Naive thymus-derived CD8-positive, alpha-beta T cell (primary cell): ENCODE measurements around the gene RBBP4. TPM values are rescaled to one million over a fixed set of nuclear protein-coding genes. Genes with fewer than 3 reads are reported as not detected.

Experiments used
- ATAC-seq, 2 donors: fragments of 150-1000 bp; cut with Tn5 transposase in 1 of 2; sonication (Bioruptor Pico), chemical (Tn5 transposase) in 1 of 2; 1 replicate in 1 of 2; 2 replicates in 1 of 2; pipeline ENCODE4 v1.10.0; 2021; ENCODE audit warnings: mild to moderate bottlenecking in 2 of 2, moderate library complexity in 2 of 2
- POLR2A ChIA-PET: fragments of 350-600 bp; sonication (Branson Sonifier 250); formaldehyde crosslinking; loops from one replicate; lab custom pipeline; 2021; ENCODE audit warnings: antibody characterized with exemption; lab: Charles Lee
- DNase-seq, 10 donors: peaks; one replicate each; pipeline versions ENCODE4 v3.0.0 to v3.0.0-alpha.2; 2020 to 2022
- H3K27ac Mint-ChIP-seq, 10 donors: one replicate each; pipeline ENCODE4 v1.8.0; 2020 to 2022; ENCODE audit warnings: mild to moderate bottlenecking in 10 of 10, mixed read lengths in 10 of 10, moderate library complexity in 4 of 10, inconsistent platforms in 1 of 10
- H3K27me3 Mint-ChIP-seq, 5 donors: one replicate each; pipeline ENCODE4 v1.8.0; 2021 to 2022; ENCODE audit warnings: mixed read lengths in 5 of 5
- H3K36me3 Mint-ChIP-seq, 3 donors: one replicate each; pipeline ENCODE4 v1.8.0; 2020 to 2022; ENCODE audit warnings: mixed read lengths in 3 of 3, mild to moderate bottlenecking in 2 of 3, inconsistent platforms in 1 of 3
- H3K4me1 Mint-ChIP-seq, 4 donors: one replicate each; pipeline ENCODE4 v1.8.0; 2021 to 2022; ENCODE audit warnings: mixed read lengths in 4 of 4
- H3K4me3 Mint-ChIP-seq, 10 donors: one replicate each; pipeline ENCODE4 v1.8.0; 2020 to 2022; ENCODE audit warnings: mild to moderate bottlenecking in 10 of 10, mixed read lengths in 10 of 10, moderate library complexity in 6 of 10, inconsistent platforms in 1 of 10
- H3K9me3 Mint-ChIP-seq, 9 donors: one replicate each; pipeline ENCODE4 v1.8.0; 2020 to 2022; ENCODE audit warnings: mixed read lengths in 9 of 9, mild to moderate bottlenecking in 3 of 9, inconsistent platforms in 1 of 9, moderate library complexity in 1 of 9
- polyA plus RNA-seq, 3 donors: library from polyadenylated mRNA; unstranded; fragments of 300-500 nt; fragmentation: Illumina TruSeq; gene quantifications; one replicate each; pipeline ENCODE4 v1.2.3, GENCODE V29; 2021
- total RNA-seq, 8 experiments: library from RNA in 2 of 8; stranded (reverse) in 2 of 8; gene quantifications; one replicate each; pipeline ENCODE4 v1.2.3 and lab custom pipeline; 2021 to 2026

Gene RBBP4
- total and polyA plus RNA-seq, 5 experiments from 2014 or later = 191 to 251 (median 226) TPM

DNA sequence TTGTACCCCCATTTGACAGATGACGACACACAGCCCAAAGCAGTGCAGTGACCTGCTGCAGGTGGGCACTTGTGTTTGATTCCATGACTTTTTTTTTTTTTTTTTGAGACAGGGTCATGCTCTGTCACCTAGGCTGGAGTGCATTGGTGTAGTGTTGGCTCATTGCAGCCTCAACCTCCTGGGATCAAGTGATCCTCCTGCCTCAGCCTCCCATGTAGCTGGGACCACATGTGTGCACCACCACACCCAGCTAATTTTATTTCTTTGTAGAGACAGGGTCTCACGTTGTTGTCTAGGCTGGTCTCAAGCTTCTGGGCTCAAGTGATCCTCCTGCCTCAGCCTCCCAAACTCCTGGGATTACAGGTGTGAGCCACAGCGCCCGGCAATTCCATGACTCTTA is 66.5 kb downstream of the RBBP4 start:
- no peaks in the 10 kb centered on the region for H3K36me3 Mint-ChIP-seq
- no peak overlapping the region for H3K4me3 Mint-ChIP-seq
- H3K27me3 Mint-ChIP-seq = peaks cover 3 to 16% (median 13%) of the 10 kb centered on the region in 5 donors
- DNase-seq (no peak), ATAC-seq (no peak)
- POLR2A ChIA-PET = interaction anchor here (0.6 kb wide), 1 partner anchor 17 kb away, joined by 8 read pairs; no protein-coding TSS in a partner anchor
- no peaks in the 10 kb centered on the region for H3K9me3 Mint-ChIP-seq
- peaks cover 9 to 15% (median 10%) of the 10 kb centered on the region in 4 donors for H3K4me1 Mint-ChIP-seq
- H3K27ac Mint-ChIP-seq = no peak overlapping the region

DNA sequence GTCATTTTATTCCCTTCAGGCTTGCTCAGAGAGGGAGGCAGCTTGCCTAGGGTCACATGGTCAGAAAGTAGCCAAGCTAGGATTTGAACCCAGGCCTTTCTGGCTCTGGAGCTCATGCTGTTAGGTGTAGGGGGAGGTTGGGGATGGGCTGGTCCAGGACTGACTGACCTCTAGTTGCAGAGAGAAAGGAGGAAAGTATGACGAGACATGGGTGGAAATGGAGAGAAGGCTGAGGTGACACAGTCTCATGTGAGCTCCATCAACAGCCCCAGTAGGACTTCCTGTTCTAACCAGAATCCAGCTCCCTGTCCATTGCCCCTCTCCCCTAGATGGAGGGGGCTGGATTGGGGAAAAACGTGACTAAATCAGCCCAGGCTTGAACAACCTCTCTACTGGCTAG is 67.0 kb downstream of the RBBP4 start:
- no peaks in the 10 kb centered on the region for H3K36me3 Mint-ChIP-seq
- DNase-seq = no peak
- H3K27me3 Mint-ChIP-seq = peaks cover 3 to 18% (median 13%) of the 10 kb centered on the region in 5 donors
- peaks cover 9 to 15% (median 10%) of the 10 kb centered on the region in 4 donors for H3K4me1 Mint-ChIP-seq
- POLR2A ChIA-PET = no interaction called here
- H3K27ac Mint-ChIP-seq = no peak overlapping the region
- H3K9me3 Mint-ChIP-seq = no peaks in the 10 kb centered on the region
- no peak overlapping the region for H3K4me3 Mint-ChIP-seq
- ATAC-seq = no peak

DNA sequence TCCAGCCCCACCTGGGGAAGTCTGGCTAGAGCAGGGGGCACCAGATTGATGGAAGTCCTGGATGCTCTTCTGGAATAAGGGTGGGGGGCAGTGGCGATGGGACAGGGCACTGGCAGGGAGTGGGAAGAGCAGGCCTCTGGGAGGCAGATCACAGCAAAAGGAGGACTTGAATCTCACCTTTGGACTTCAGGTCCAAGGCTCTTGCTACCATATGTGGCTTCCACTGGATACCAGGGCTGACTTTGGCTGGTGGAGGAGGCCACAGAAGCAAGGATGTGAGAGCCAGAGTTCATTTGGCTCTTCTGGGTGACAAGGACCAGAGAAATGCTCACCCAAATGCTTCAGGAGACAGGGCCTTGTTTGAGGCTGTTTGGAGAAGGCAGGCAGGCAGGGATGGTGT is 67.5 kb downstream of the RBBP4 start:
- Mint-ChIP-seq H3K4me3 (no peak overlapping the region), H3K36me3 (no peaks in the 10 kb centered on the region), H3K9me3 (no peaks in the 10 kb centered on the region), H3K4me1 (peaks cover 7 to 15% (median 10%) of the 10 kb centered on the region in 4 donors), H3K27me3 (peaks cover 3 to 18% (median 13%) of the 10 kb centered on the region in 5 donors), H3K27ac (no peak overlapping the region)
- POLR2A ChIA-PET = no interaction called here
- no peak for ATAC-seq
- no peak for DNase-seq

DNA sequence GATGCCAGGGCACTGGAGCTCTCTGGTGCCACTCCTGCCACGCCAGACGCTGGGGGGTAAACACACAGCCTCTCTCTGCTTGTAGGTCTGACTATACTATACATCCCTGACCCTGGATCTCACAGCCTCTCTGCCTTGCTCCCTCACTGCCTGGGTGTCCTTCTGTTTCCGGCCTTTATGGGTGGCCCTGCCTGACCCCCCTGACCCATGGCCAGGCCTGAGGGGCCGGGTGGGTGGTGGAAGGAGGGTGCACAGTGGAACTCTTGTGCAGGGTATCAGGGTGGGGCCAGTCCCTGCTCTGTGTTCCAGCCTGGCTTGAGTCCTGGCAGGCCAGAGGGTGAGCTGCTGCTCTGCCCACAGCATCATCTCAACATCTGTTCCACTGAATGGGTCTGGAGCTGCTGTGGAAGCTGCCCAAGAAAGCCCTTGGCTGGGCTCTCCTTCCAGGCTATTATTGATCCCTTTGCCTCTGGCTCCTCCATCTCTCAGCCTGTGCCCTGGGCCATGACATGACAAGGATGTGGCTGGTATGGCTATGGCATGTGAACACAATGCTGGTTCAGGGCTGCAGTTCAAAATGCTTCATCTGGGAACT is 68.8 kb downstream of the RBBP4 start:
- no peak for ATAC-seq
- H3K27ac Mint-ChIP-seq = no peak overlapping the region
- no peaks in the 10 kb centered on the region for H3K9me3 Mint-ChIP-seq
- H3K36me3 Mint-ChIP-seq = no peaks in the 10 kb centered on the region
- H3K4me1 Mint-ChIP-seq = peaks cover 9 to 19% (median 10%) of the 10 kb centered on the region in 4 donors
- POLR2A ChIA-PET = no interaction called here
- peaks cover 3 to 25% (median 13%) of the 10 kb centered on the region in 5 donors for H3K27me3 Mint-ChIP-seq
- DNase-seq = no peak
- no peak overlapping the region for H3K4me3 Mint-ChIP-seq

DNA sequence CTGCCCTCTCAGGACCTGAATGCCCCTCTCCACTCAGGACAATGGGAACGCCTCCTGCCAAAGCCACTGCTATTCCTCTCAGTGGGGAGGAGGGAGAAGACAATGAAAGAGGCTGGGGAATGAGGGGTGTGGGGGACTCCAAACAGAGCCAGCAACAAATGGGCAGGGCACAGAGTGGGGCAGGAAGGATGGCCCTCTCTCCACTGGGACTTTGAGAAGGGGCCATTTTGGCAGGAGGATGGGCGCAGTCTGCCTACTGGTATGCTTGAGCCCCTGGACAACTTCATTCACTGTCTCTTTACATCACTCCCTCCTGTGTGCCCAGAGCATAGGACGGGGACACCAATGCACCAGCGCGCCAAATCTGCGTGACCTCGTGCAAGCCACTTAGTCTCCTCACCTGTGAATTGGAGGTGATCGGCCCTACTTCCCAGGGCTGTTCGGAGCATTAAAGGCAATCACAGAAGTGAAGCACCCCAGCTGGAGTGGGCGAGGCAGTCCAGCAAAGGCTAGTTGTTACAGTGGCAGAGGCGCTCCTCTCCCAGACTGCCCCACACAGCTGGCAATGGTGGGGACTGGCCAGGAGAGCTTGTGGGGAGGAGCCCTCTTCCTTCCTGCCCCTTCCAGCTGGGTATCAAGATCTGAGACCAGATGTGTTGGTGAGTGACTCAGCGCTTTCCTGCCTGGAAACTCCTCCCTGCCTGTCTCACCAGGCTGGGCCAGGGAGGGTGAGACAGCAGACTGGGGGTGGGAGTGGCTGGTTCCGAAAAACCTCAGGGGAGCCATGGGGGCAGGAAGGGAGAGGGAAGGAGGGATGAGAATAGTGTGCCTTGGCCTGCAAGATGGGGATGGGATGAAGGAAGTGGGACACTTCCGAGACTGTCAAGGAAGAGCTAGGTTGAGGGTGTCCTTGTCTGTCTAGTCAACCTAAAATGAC is 73.9 kb downstream of the RBBP4 start:
- Mint-ChIP-seq H3K27ac (peak overlapping the region in 1 of 10 donors; percentile 54), H3K4me1 (peaks cover 4 to 16% (median 8%) of the 10 kb centered on the region in 4 donors), H3K36me3 (no peaks in the 10 kb centered on the region), H3K4me3 (no peak overlapping the region), H3K27me3 (peaks cover 7 to 31% (median 22%) of the 10 kb centered on the region in 5 donors), H3K9me3 (no peaks in the 10 kb centered on the region)
- POLR2A ChIA-PET = no interaction called here
- ATAC-seq = no peak
- DNase-seq = no peak

DNA sequence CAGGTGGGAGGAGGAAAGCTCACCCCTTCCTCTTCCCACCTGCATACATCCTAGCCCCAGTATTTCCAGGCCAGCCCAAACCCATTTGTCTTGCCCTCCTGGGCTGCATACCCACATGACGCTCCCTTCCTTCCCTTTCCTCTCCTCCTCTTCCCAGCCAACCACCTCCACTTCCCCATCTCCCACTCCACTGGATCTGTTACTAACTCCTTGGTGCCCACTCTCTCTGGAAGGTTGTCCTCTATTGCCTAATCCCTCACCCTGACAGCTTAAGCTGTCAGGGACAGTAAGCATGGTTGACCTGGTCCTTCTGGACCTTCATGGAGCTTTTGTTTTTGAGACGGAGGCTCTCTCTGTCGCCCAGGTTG is 74.6 kb downstream of the RBBP4 start:
- no peak for ATAC-seq
- POLR2A ChIA-PET = no interaction called here
- DNase-seq = no peak
- no peaks in the 10 kb centered on the region for H3K9me3 Mint-ChIP-seq
- peaks cover 4 to 16% (median 8%) of the 10 kb centered on the region in 4 donors for H3K4me1 Mint-ChIP-seq
- H3K27ac Mint-ChIP-seq = no peak overlapping the region
- peaks cover 7 to 31% (median 21%) of the 10 kb centered on the region in 5 donors for H3K27me3 Mint-ChIP-seq
- no peaks in the 10 kb centered on the region for H3K36me3 Mint-ChIP-seq
- no peak overlapping the region for H3K4me3 Mint-ChIP-seq

DNA sequence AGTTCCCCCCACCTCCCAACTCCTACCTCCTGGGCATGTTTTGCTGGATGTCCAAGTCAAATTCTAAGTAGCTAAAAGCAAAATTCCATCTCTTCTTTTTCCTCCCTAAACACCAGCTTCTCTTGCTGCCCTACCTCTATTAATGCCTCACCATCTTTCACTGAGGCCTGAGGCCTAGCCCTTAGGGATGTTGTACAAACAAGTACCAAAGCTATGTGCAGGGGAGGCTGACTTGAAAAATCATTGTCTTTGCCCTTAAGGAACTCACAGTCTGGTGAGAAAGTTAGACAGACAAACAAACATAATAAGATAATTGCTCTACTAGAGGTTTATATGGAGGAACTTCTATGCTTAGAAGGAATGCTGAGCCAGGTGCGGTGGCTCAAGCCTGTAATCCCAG is 76.9 kb downstream of the RBBP4 start:
- H3K36me3 Mint-ChIP-seq = no peaks in the 10 kb centered on the region

DNA sequence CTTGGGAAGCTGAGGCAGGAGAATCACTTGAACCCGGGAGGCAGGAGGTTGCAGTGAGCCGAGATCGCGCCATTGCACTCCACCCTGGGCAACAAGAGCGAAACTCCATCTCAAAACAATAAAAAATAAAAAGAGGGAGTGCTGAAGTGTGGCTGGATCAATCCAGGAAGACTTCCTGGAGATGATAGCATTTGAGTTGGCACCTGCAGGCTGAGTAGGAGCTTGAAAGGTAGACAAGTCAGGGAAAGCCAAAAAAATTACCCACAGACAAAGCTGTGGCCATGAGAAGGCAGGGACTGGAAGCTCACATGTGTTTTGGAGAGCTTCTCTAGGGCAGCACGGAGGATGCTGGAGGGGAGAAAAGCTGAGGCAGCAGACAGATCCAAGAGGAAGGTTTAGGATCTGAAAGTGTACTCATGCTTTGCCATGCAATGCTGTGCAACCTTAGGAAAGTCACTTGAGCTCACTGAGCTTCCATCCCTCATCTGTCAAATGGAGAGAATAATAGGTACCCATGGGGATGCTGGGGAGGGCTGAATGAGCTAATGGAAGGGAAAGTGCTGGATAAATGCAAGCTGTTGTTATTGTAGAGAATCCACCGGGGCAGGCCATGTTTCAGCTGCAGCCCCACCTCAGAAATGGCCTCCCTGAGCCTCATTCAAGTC is 77.5 kb downstream of the RBBP4 start:
- H3K27me3 Mint-ChIP-seq = peaks cover 3 to 13% (median 10%) of the 10 kb centered on the region in 5 donors
- no peak overlapping the region for H3K4me3 Mint-ChIP-seq
- no peak overlapping the region for H3K27ac Mint-ChIP-seq
- H3K36me3 Mint-ChIP-seq = no peaks in the 10 kb centered on the region
- DNase-seq (no peak), ATAC-seq (no peak)
- POLR2A ChIA-PET = interaction anchor here (1.1 kb wide), 1 partner anchor 16 kb away, joined by 10 read pairs; no protein-coding TSS in a partner anchor
- no peaks in the 10 kb centered on the region for H3K9me3 Mint-ChIP-seq
- H3K4me1 Mint-ChIP-seq = peaks cover 5 to 16% (median 12%) of the 10 kb centered on the region in 4 donors

More for the DNA sequence above, 76.9 kb downstream of the RBBP4 start:
- no peaks in the 10 kb centered on the region for H3K9me3 Mint-ChIP-seq
- DNase-seq (no peak), ATAC-seq (no peak)
- no peak overlapping the region for H3K4me3 Mint-ChIP-seq
- H3K27me3 Mint-ChIP-seq = peaks cover 3 to 15% (median 10%) of the 10 kb centered on the region in 5 donors
- POLR2A ChIA-PET = no interaction called here
- peaks cover 5 to 16% (median 12%) of the 10 kb centered on the region in 4 donors for H3K4me1 Mint-ChIP-seq
- no peak overlapping the region for H3K27ac Mint-ChIP-seq

DNA sequence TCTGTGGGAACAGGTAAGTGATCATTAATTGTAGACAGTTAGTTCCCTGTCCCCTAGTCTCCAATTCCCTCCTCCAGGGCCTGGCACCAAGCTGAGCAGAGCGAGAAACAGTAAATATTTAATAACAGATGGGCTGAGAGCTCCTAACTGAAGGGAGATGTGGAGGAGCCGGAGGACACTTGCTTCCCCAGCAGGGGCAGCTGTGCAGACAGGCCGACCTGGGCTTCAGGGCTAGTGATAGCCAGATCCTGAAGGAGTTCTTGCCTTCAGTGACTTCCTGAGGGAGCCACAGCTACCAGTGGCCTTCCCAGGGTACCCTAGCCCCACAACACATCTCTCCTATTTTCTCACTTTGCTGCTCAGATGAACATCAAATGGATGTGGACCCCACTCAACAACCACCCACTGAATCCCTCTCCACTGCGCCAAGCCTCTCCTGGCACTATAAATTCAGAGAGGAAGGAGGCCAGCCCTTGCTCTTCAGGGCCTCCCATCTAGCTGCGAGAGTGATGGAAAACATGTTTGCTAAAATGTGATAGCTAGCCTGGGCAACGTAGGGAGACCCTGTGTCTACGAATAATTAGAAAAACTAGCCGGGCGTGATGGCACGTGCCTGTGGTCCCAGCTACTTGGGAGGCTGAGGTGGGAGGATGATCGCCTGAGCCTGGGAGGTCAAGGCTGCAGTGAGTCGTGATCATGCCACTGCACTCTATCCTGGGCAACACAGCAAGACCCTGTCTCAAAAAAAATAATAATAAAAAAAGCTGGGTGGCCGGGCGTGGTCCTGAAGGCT is 78.4 kb downstream of the RBBP4 start:
- Mint-ChIP-seq H3K4me1 (peaks cover 5 to 15% (median 12%) of the 10 kb centered on the region in 4 donors), H3K27ac (no peak overlapping the region), H3K4me3 (no peak overlapping the region), H3K27me3 (peaks cover 3 to 12% (median 9%) of the 10 kb centered on the region in 5 donors), H3K36me3 (no peaks in the 10 kb centered on the region), H3K9me3 (no peaks in the 10 kb centered on the region)
- DNase-seq = no peak
- POLR2A ChIA-PET = interaction anchor here (1.1 kb wide), 1 partner anchor 17 kb away, joined by 10 read pairs; no protein-coding TSS in a partner anchor
- ATAC-seq = no peak

DNA sequence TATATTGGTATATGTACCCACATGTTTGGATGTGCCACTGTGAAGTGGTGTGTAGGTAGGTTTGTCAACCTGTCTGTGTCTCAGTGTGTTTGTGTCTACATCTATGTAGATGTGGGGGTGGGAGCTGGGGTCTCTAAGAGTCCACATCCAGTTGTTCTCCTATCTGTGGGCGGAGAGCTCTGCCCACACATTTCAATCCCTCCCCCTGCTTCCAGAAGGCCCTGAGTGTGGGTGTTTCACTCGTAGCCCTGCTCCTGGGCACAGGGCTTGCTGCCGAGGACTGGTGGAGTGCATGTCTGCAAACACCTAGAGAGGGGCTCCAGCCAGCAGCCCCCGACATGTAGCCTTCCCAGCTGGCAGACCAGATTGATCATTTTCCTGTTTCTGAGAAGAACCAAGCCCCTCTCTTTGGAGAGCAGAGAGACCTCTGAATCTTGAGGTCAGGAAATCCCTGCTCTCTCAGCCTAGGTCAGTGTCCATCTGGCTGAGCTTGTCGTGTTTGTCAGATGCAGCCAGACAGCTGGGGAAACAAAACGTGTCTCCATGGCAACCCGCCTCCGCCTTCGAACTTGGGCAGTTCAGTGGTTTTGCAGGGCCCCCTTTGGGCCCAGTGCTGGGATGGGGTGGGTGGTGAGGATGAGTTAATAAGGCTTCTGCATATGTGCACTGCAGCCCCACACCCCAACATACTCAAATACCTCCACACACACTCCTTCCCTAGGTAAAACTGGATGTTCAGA is 82.7 kb downstream of the RBBP4 start:
- no peak overlapping the region for H3K4me3 Mint-ChIP-seq
- POLR2A ChIA-PET = interaction anchor here (0.7 kb wide), 1 partner anchor 17 kb away, joined by 8 read pairs; no protein-coding TSS in a partner anchor
- peaks cover 0 to 6% (median 1%) of the 10 kb centered on the region in 4 donors for H3K4me1 Mint-ChIP-seq
- H3K27me3 Mint-ChIP-seq = peaks cover 0 to 10% (median 4%) of the 10 kb centered on the region in 5 donors
- H3K36me3 Mint-ChIP-seq = no peaks in the 10 kb centered on the region
- H3K27ac Mint-ChIP-seq = no peak overlapping the region
- DNase-seq (no peak), ATAC-seq (no peak)
- no peaks in the 10 kb centered on the region for H3K9me3 Mint-ChIP-seq
